H1 (cell line): ENCODE measurements around the gene KRT76. TPM values are rescaled to one million over a fixed set of nuclear protein-coding genes. Genes with fewer than 3 reads are reported as not detected.

Experiments used
- CREB1 ChIP-seq: IDR thresholded peaks from 2 replicates; pipeline ENCODE4 v1.6.1; 2012; ENCODE audit warnings: inconsistent platforms
- CTCF ChIP-seq, 3 experiments: IDR thresholded peaks; 1 replicate in 2 of 3; 2 replicates in 1 of 3; pipeline versions ENCODE4 v1.5.1 to v1.6.1; 2011; ENCODE audit warnings: low read length in 3 of 3, mild to moderate bottlenecking in 3 of 3, inconsistent platforms in 2 of 3, low read depth in 1 of 3, moderate library complexity in 1 of 3; ENCODE audit not compliant: insufficient read depth in 1 of 3; ENCODE audit errors: control extremely low read depth in 1 of 3
- EZH2 ChIP-seq: fragments of 200-600 bp; sonication (generic); IDR thresholded peaks from 2 replicates; pipeline ENCODE4 v1.7.1; 2012; ENCODE audit warnings: low read depth, mild to moderate bottlenecking, moderate library complexity, low read length, inconsistent platforms; ENCODE audit not compliant: severe bottlenecking
- GTF2F1 ChIP-seq: IDR thresholded peaks from 2 replicates; pipeline ENCODE4 v1.6.1; 2012; ENCODE audit warnings: low read depth, low read length, improper control_type of control experiment, borderline replicate concordance
- HDAC2 ChIP-seq, 2 experiments: fragments of 300-600 bp in 1 of 2; sonication (generic) in 1 of 2; IDR thresholded peaks; 2 replicates each; pipeline ENCODE4 v1.6.1; 2011 to 2012; ENCODE audit warnings: low read depth in 2 of 2, low read length in 2 of 2, mild to moderate bottlenecking in 2 of 2, moderate library complexity in 2 of 2, borderline replicate concordance in 1 of 2, inconsistent platforms in 1 of 2
- MAFK ChIP-seq: IDR thresholded peaks from 2 replicates; pipeline ENCODE4 v1.6.1; 2012; ENCODE audit warnings: low read depth, mild to moderate bottlenecking, improper control_type of control experiment, low read length
- SRF ChIP-seq: IDR thresholded peaks from 2 replicates; pipeline ENCODE4 v1.6.1; 2011; ENCODE audit warnings: mild to moderate bottlenecking, low read depth, low read length, moderate library complexity
- ZNF274 ChIP-seq: IDR thresholded peaks from 2 replicates; pipeline ENCODE4 v1.7.0; 2012; ENCODE audit warnings: low read length, borderline replicate concordance; ENCODE audit errors: extremely low read depth
- polyA plus RNA-seq, 7 experiments: library from polyadenylated mRNA; depleted of rRNA in 3 of 7; stranded (reverse) in 5 of 7; unstranded in 2 of 7; fragments of >200 nt in 5 of 7; fragments of 200-250 nt in 2 of 7; gene quantifications; 1 replicate in 5 of 7; 2 replicates in 1 of 7; 4 replicates in 1 of 7; pipeline versions ENCODE4 v1.2.1 to v1.2.3, GENCODE V29; 2011 to 2013; ENCODE audit warnings: missing spikeins in 2 of 7, mixed read lengths in 2 of 7
- total RNA-seq: library from RNA; stranded (reverse); fragmentation: NEBNext Ultra II Directional; extraction: Animal tissue kit (Norgen Biotek cat#: 25700); gene quantifications from 2 replicates; pipeline ENCODE4 v1.2.1, GENCODE V29; 2021

The KRT76 gene
- total and polyA plus RNA-seq, 2 of the 8 experiments (the other 6 are each of a cell fraction or from before 2014, with no cell fraction given): not detected

DNA sequence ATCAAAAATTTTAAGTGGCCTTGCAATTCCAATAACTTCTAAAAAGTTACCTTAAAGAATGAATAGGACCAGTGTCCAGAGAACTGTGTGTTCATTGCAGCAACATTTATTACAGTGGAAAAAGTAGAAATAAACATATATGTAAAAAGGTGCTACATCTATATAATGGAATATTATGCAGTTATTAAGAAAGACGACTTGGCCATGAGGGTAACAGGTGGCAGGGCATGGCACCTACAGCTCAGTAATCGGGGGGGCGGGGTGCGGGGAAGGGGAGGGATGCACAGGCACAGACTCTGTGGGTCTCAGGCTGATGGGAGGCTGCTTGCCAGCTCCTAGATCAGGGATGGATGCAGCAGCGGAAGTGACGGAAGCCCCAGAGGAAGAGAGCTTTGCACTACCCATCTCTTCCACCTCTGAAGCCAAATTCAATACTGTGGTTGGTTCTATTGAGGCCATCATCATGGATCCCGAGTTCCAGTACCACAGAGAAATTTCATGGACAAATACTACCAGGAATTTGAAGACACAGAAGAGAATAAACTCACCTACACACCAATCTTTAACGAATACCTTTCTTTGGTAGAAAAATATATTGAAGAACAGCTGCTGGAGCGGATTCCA is 14.0 kb downstream of the KRT76 start (continued):
- TF ChIP-seq HDAC2 (IDR thresholded peaks at IDR 0.05; ENCODE audit: borderline replicate concordance in 1 of 2, low read depth in 2 of 2, low read length in 2 of 2): no peak
- TF ChIP-seq MAFK: no peak
- no peak for TF ChIP-seq GTF2F1
- no peak for TF ChIP-seq CREB1
- no peak for TF ChIP-seq EZH2
- no peak for TF ChIP-seq CTCF (IDR thresholded peaks at IDR 0.05; ENCODE audit: control extremely low read depth in 1 of 3, insufficient read depth in 1 of 3, low read depth in 1 of 3, low read length in 3 of 3)
- no peak for TF ChIP-seq SRF
- no peak for TF ChIP-seq ZNF274
